A204.1 (cell line): ENCODE measurements around the gene IVL.

Source experiments
- FAIRE-seq: peaks from 2 replicates; lab custom pipeline; 2012; peaks lifted over from hg19 to GRCh38; lab: Jason Lieb, UNC

The IVL gene

DNA sequence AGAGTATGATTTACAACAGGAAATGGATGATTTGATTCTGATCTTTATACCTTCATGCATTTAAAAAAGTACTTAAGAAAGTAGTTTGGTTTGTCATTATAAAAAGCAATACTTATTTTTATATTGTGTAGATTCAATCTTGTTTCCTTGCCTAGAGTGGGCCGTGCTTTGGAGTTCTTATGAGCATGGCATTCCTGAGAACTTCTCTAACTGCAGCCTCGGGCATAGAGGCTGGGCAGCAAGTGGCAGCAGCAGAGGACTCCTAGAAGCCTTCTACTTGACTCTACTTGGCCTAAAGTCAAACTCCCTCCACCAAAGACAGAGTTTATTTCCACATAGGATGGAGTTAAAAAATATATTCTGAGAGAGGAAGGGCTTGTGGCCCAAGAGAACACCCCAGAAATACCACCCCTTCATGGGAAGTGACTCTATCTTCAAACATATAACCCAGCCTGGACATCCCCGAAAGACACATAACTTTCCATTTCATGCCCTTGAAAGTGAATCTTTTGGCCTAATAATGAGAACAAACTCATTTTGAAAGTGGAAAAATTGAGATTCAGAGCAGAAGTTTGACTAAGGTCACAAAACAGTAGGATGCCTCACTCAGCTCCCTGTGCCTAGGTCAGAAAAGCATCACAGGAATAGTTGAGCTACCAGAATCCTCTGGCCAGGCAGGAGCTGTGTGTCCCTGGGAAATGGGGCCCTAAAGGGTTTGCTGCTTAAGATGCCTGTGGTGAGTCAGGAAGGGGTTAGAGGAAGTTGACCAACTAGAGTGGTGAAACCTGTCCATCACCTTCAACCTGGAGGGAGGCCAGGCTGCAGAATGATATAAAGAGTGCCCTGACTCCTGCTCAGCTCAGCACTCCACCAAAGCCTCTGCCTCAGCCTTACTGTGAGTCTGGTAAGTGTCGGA is at the start of gene IVL:
IVL (plus strand) TSS at position 861 of the 916 bp plus-strand sequence. CDS start 1,252 bp downstream, outside the sequence.
- FAIRE-seq, result no peak

DNA sequence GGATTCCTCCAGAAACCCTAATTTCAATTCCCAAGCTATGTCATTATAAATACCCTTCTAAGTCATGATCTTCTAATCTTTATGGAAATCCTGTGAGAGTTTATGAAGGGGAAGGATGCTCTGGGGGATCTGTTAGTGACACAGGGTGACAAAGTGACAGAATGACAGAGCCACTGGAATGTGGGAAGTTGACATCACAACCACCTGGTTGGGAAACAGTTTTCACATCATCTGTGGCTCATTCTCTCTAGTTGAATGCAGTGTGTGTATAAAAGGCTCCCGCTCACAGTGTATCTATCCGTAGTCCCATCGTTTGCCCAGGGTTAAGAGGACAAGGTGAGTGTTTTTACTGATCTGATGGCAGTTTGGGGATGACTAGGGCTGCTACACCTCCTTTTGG is 48.6 kb upstream of the IVL start, which contains the start of gene LCE7A:
LCE7A (plus strand) TSS at position 301 of the 400 bp plus-strand sequence. CDS start 702 bp downstream, outside the sequence.
- no peak for FAIRE-seq

DNA sequence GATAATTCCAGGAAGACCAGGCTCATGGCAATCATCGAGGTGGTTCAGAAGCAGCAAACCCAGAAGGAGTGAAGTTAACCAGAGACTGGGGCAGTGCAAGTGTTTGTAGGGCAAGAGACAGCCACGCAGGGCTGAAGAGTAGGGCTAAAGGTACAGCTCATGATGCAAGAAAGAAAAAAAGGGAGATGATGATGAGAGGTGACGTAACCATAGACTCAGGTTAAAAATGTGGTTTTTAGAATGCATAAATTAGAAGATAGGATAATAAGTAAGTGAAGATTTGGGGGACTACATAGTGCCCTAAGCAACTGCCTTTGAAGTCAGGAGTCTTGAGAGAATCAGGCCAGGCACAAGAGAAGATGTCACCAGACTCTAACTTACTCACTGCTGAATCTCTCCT is 48.2 kb upstream of the IVL start:
- FAIRE-seq, result no peak

DNA sequence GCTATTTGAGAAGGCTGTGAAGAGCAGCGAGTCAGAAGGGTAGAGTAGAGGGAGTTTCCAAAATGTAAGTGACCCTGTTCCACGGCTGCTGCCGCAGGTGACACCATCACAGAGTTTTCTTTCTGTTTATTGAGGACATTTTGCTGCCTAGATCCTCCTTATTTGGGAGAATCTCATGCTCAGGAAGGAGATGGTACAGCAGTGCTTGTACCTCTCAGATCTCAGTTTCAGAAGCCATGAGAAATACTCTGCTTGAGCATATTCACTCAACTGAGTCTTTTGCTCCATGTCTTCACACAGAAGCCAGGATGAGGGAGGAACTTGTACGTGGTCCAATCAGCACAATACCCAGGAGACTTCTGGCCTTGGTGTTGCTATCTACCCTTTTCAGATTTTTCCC is 47.0 kb upstream of the IVL start:
- FAIRE-seq, result no peak

DNA sequence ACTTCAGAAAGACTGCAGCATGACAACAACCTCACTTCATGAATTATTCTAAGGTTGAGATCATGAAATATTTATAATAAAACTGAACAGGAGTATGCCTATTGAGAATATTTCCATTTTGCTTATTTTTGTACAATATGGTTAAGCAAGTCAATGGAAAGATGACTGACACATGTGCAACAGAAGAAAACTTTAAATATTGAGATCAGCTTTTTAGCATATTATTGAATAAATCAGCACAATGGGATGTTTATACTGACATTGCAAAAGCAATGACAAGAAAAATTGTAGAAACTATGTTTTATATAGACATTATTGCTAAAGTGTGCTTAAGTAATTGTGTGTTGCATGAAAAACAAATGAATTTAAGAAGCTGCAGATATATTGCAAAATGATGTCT is 43.9 kb upstream of the IVL start:
- no peak for FAIRE-seq

DNA sequence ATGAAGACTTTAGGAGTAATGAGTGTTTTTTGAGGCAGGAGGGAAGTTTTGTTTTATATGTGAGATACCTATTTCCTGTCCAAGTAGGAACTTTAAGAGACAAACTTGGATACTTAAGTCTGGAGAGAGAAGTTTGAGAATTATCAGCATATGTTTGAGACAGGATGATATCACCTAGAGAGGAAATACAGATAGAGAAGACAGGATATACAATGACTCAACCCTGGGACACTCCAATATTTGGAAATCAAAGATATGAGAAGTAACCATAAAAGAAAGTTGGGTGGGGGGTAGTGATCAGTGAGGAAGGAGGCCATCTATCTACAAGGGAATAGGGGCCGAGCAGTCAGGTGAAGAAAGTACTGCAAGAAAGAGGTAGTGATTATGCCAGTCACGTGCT is 42.0 kb upstream of the IVL start:
- no peak for FAIRE-seq

- FAIRE-seq, result no peak
Measured at GRCh38 chr1:152869808-152870419, 38.4 kb upstream of the IVL start.

DNA sequence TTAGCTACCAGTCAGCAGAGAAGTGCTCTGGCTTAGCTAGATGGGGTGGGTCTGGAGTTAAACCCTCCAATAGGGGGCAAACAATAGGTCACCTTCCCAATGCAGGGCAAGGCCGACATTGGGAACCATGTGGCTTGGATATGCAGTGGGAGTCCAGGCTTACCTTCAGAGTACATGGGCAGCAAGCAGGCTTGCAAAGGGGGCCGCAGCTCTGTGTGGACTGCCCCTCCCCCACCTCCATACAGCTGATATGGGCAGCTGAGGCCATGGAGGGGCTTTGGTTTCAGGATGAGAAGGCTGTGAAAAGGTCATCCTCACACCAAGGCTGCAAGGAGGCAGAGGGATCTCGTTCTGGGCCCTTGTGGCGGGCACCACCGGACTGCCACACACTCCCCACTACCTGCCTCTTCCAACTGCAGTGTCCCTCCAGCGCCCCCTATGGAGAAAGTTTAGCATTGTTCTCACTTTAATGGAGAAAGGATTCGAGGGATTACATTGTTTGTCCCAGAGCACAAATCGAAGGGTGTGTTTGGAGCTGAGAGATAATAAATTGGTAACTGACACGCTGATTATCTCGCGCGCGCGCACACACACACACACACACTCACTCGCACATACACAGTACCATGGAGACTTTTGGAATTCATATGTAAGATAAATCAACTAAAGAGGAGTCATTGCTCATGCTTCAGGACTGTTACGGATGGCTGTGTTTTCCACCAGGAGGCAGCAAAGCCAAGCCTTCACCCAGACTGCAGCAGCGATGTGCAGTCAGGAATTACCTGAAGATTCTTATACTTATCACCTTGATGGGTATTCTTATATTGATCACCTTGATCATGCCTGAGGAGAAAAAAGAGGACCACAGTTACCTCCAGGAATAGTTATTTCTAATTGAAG is 37.3 kb upstream of the IVL start:
- no peak for FAIRE-seq

GRCh38 chr1:152871731-152872126 is 36.6 kb upstream of the IVL start:
- FAIRE-seq, result no peak

DNA sequence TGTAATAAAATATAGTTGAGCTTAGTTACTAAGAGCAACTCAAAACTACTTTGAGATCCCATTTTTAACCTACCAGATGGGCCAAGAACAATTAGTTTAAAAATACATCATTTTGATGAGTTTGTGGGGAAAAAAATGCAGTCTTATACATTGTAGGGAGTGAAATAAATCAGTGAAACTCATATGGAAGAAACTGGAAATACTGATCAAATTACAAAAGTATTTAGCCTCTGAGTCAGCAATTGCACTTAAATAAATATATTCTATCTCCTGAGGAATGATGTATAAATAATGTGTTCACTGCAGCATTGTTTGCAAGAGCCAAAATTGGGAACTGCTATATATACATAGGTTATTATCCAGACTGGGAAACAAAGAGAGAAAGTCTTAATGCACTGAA is 34.9 kb upstream of the IVL start:
- FAIRE-seq, result no peak

- no peak for FAIRE-seq
Measured at GRCh38 chr1:152876827-152877226, 31.5 kb upstream of the IVL start.

- no peak for FAIRE-seq
Measured at GRCh38 chr1:152878042-152878441, 30.3 kb upstream of the IVL start, which contains the start of gene SMCP. SMCP (plus strand) TSS chr1:152878322; CDS start chr1:152884423, 6,101 bp downstream.

DNA sequence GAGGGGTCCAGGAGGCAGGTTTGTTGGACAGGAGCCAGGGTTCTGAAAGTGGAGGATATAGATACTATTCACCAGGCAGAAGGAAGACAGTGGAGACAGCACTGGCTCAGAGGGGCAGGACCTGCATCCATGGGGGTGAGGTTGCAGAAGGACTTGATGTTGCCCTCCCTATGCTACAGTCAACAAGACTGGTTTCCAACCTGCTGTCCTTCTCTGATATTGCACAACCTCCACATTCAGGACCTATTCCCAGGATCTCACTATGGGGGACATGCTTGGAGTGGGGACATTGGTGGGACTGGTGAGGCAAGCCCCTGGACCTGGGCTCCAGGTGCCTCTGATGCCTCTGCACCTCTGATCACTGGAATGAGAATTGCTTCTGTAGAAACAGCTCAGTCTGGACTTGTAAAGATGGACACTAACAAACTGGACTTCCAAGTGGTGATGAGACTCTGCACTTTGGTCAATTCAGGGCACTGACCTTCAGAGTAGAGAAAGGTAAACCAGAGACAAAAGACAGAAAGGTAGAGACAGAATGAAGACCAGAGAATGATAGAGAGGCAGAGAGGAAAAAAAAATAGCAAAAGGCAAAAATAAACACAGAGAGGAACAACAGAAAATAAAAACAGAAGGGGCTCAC is 28.7 kb upstream of the IVL start:
- no peak for FAIRE-seq

DNA sequence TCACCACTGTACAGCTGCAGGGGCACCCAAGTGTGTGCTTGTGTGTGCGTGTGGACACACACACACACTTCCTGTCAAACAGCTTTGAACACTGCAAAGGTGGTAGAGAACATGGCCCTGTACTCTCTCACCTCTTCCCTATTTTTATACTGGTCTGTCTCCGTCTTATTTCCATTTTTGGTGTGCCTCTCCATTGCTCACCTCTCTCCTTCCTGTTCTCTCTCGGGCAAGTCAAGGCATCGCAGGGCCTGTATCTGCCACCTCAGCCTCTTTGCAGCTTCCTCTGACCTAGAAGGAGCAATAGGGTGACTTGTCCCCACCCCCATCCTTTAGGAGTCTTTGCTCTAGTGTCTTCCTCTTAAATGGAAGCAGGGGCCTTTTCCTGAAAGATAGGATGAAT is 28.0 kb upstream of the IVL start:
- FAIRE-seq, result no peak

- no peak for FAIRE-seq
Measured at GRCh38 chr1:152880907-152881306, 27.4 kb upstream of the IVL start.

- FAIRE-seq, result no peak
Measured at GRCh38 chr1:152884085-152884484, 24.3 kb upstream of the IVL start.

- no peak for FAIRE-seq
Measured at GRCh38 chr1:152884506-152884905, 23.8 kb upstream of the IVL start.

DNA sequence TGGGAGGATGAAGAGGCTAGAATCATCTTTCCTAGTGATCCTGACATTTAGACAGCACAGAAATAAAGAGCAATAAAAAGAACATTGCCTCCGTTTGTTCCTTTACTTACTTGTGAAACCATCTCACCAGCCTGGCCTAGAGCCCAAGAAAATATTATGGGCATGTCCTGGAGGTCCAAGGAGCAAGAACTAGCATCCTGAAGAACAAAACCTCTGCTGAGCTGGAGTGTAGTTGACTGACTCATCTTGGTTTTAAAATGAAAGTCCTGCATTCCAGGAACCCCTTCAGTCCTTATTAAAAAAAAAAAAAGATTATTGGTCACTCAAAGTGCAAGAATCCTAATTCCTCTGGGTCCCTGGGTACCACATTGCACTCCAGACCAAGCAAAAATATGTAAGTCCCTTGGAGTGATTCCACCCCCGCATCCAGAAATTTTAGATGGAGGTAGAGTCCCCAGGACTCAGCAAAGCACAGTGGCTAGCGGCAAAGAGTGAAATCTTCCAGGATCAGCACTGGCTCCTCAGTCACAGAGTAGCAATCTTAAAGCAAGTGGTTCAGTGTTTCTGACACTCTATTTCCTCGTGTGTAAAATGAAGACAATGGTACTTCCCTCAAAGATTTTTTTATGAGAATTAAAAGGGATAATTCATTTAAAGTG is 23.3 kb upstream of the IVL start:
- no peak for FAIRE-seq

- no peak for FAIRE-seq
Measured at GRCh38 chr1:152886085-152886484, 22.3 kb upstream of the IVL start.

- FAIRE-seq, result no peak
Measured at GRCh38 chr1:152886758-152887409, 21.5 kb upstream of the IVL start.

GRCh38 chr1:152888126-152888525 is 20.2 kb upstream of the IVL start:
- no peak for FAIRE-seq
